ENCODE measurements around the gene IGSF1.

IGSF1 gene

GRCh38 chrX:131298036-131298435 is 8.9 kb upstream of the IGSF1 start:
- no peak for TF ChIP-seq CTCF (IDR thresholded peaks at IDR 0.05; ENCODE audit: low read depth, low read length)
- H3K4me3 ChIP-seq (ENCODE audit: low read depth, low read length) = no peak overlapping the region

- no peak for TF ChIP-seq CTCF (IDR thresholded peaks at IDR 0.05; ENCODE audit: low read depth, low read length)
- no peak overlapping the region for H3K4me3 ChIP-seq (ENCODE audit: low read depth, low read length)
Observed at GRCh38 chrX:131289527-131289926, 421 bp upstream of the IGSF1 start.

GRCh38 chrX:131288188-131288587 is 918 bp downstream of the IGSF1 start:
- TF ChIP-seq CTCF (IDR thresholded peaks at IDR 0.05; ENCODE audit: low read depth, low read length) = no peak
- no peak overlapping the region for H3K4me3 ChIP-seq (ENCODE audit: low read depth, low read length)

- no peak for TF ChIP-seq CTCF (IDR thresholded peaks at IDR 0.05; ENCODE audit: low read depth, low read length)
- no peak overlapping the region for H3K4me3 ChIP-seq (ENCODE audit: low read depth, low read length)
Observed at GRCh38 chrX:131287560-131288179, 1.4 kb downstream of the IGSF1 start.

- TF ChIP-seq CTCF (IDR thresholded peaks at IDR 0.05; ENCODE audit: low read depth, low read length) = no peak
- no peak overlapping the region for H3K4me3 ChIP-seq (ENCODE audit: low read depth, low read length)
Observed at GRCh38 chrX:131279617-131280016, 9.5 kb downstream of the IGSF1 start.

GRCh38 chrX:131279197-131279596 is 9.9 kb downstream of the IGSF1 start:
- no peak for TF ChIP-seq CTCF (IDR thresholded peaks at IDR 0.05; ENCODE audit: low read depth, low read length)
- no peak overlapping the region for H3K4me3 ChIP-seq (ENCODE audit: low read depth, low read length)

GRCh38 chrX:131277543-131278136 is 11.5 kb downstream of the IGSF1 start:
- no peak for TF ChIP-seq CTCF (IDR thresholded peaks at IDR 0.05; ENCODE audit: low read depth, low read length)
- no peak overlapping the region for H3K4me3 ChIP-seq (ENCODE audit: low read depth, low read length)
